K562 (cell line): ENCODE data around the gene ELMO1. TPM values are rescaled to one million over a fixed set of nuclear protein-coding genes. Genes with fewer than 3 reads are reported as not detected.

Source experiments
- ATAC-seq: fragments of 200-7000 bp; cut with Tn5 transposase; 3 replicates; pipeline ENCODE4 v1.9.1; 2020; ENCODE audit warnings: moderate library complexity
- BruUV-seq: library from RNA; stranded (reverse); fragments of 400-500 nt; replicated peaks from 2 replicates; lab custom pipeline; 2021; lab: Mats Ljungman, UMichigan
- CTCF ChIA-PET: fragments of 300-600 bp; formaldehyde crosslinking; extraction: SDS; loops from one replicate; lab custom pipeline; 2021; ENCODE audit warnings: low intra/inter-chr PET ratio; lab: Yijun Ruan, JAX
- POLR2A ChIA-PET: fragments of 300-600, 350-650 bp; sonication (Branson Sonifier 250); formaldehyde crosslinking; extraction: SDS; loops from one replicate; lab custom pipeline; 2021; ENCODE audit warnings: antibody characterized with exemption, inconsistent platforms; lab: Yijun Ruan, JAX
- DNase-seq, 4 experiments: peaks; one replicate each; pipeline versions ENCODE4 v3.0.0 to v3.0.0-alpha.2; 2011 to 2018; ENCODE audit warnings: low spot score in 3 of 4, mixed read lengths in 3 of 4; ENCODE audit errors: extremely low read depth in 1 of 4
- FAIRE-seq: peaks from 2 replicates; lab custom pipeline; 2011; peaks lifted over from hg19 to GRCh38; lab: Jason Lieb, UNC
- H2AFZ ChIP-seq: 2 replicates; pipeline ENCODE4 v1.6.0; 2011; ENCODE audit warnings: low read depth, low read length, control low read depth, inconsistent platforms
- H3K27ac ChIP-seq: fragments of 200-600 bp; 3 replicates; pipeline ENCODE4 v1.8.0; 2011; ENCODE audit warnings: low read depth, mild to moderate bottlenecking, control low read depth, inconsistent platforms, low read length, moderate library complexity, mixed read lengths; ENCODE audit errors: extremely low read depth
- H3K27me3 ChIP-seq, 2 experiments: fragments of 300-600 bp in 1 of 2; 2 replicates in 1 of 2; 3 replicates in 1 of 2; pipeline versions ENCODE4 v1.6.0 to v1.8.0; 2011; ENCODE audit warnings: inconsistent platforms in 2 of 2, low read length in 2 of 2, mild to moderate bottlenecking in 1 of 2, mixed read lengths in 1 of 2, moderate library complexity in 1 of 2; ENCODE audit not compliant: control insufficient read depth in 2 of 2, insufficient read depth in 2 of 2
- H3K36me3 ChIP-seq: fragments of 300-600 bp; 3 replicates; pipeline ENCODE4 v1.8.0; 2011; ENCODE audit warnings: mild to moderate bottlenecking, low read length, inconsistent platforms; ENCODE audit not compliant: control insufficient read depth, insufficient read depth
- H3K4me1 ChIP-seq, 2 experiments: fragments of 200-600 bp in 1 of 2; replicated peaks in 1 of 2; 2 replicates in 1 of 2; 3 replicates in 1 of 2; pipeline versions ENCODE4 v1.5.1 to v1.8.0; 2011; ENCODE audit warnings: inconsistent platforms in 2 of 2, low read length in 2 of 2, mild to moderate bottlenecking in 1 of 2, mixed read lengths in 1 of 2, moderate library complexity in 1 of 2; ENCODE audit not compliant: control insufficient read depth in 2 of 2, insufficient read depth in 2 of 2
- H3K4me2 ChIP-seq: 2 replicates; pipeline ENCODE4 v1.6.1; 2011; ENCODE audit warnings: low read length, control low read depth, inconsistent platforms, mixed read lengths; ENCODE audit not compliant: insufficient read depth
- H3K4me3 ChIP-seq: fragments of 200-600 bp; sonication (generic), shearing (Covaris generic); 2 replicates; pipeline ENCODE4 v1.5.1; 2016; ENCODE audit warnings: control low read depth, inconsistent platforms
- H3K79me2 ChIP-seq: fragments of 200-600 bp; 3 replicates; pipeline ENCODE4 v1.8.0; 2011; ENCODE audit warnings: low read length, inconsistent platforms; ENCODE audit not compliant: control insufficient read depth, insufficient read depth
- H3K9ac ChIP-seq, 2 experiments: 2 replicates each; pipeline versions ENCODE4 v1.6.0 to v1.6.1; 2011; ENCODE audit warnings: low read depth in 2 of 2, low read length in 2 of 2, control low read depth in 1 of 2, inconsistent platforms in 1 of 2, mild to moderate bottlenecking in 1 of 2, mixed read lengths in 1 of 2; ENCODE audit not compliant: insufficient read depth in 1 of 2
- H3K9me1 ChIP-seq: one replicate; pipeline ENCODE4 v1.6.0; 2011; ENCODE audit warnings: inconsistent platforms, mild to moderate bottlenecking, low read length, moderate library complexity; ENCODE audit not compliant: control insufficient read depth, insufficient read depth
- H3K9me3 ChIP-seq: replicated peaks from 2 replicates; pipeline ENCODE4 v1.5.1; 2011; ENCODE audit warnings: low read depth, low read length, inconsistent platforms; ENCODE audit not compliant: control insufficient read depth, insufficient read depth
- H4K20me1 ChIP-seq: replicated peaks from 2 replicates; pipeline ENCODE4 v1.6.1; 2011; ENCODE audit warnings: low read length, inconsistent platforms, mixed read lengths; ENCODE audit not compliant: control insufficient read depth, insufficient read depth
- KLF1 ChIP-seq: fragments of 450-650 bp; IDR thresholded peaks from 2 replicates; pipeline ENCODE4 v1.6.1; 2016; ENCODE audit warnings: missing genetic modification characterization, missing compliant biosample characterization
- NR4A1 ChIP-seq, 2 experiments: fragments of 250-450 bp in 1 of 2; fragments of 450-650 bp in 1 of 2; sonication (Bioruptor Pico) in 1 of 2; IDR thresholded peaks; 2 replicates each; pipeline versions ENCODE4 v1.4.0 to v1.6.1; 2016 to 2020; ENCODE audit warnings: mild to moderate bottlenecking in 2 of 2, missing compliant biosample characterization in 1 of 2, missing genetic modification characterization in 1 of 2, moderate library complexity in 1 of 2
- ZC3H8 ChIP-seq: fragments of 450-650 bp; IDR thresholded peaks from 2 replicates; pipeline ENCODE4 v1.6.1; 2017
- ZNF79 ChIP-seq: fragments of 250-450 bp; sonication (Bioruptor Pico); IDR thresholded peaks from 2 replicates; pipeline ENCODE4 v1.4.0; 2020; ENCODE audit warnings: low read depth, mild to moderate bottlenecking, moderate library complexity
- WGBS: fragments of 100-300 bp; shearing (Covaris generic); methylation state at CpG from one replicate; pipeline ENCODE4 v1.1.6; 2016; ENCODE audit warnings: low coverage, mixed read lengths; ENCODE audit not compliant: insufficient coverage; ENCODE audit errors: missing lambda C conversion rate; 5-methylcytosine and 5-hydroxymethylcytosine counted together
- in situ Hi-C: fragments of 300-500 bp; cut with MboI; formaldehyde crosslinking; loops from 4 replicates; pipeline ENCODE4 v1.15.0; 2018; ENCODE audit warnings: inconsistent platforms, mixed read lengths
- intact Hi-C: fragments of 100-400 bp; cut with micrococcal nuclease; formaldehyde crosslinking; loops from 2 replicates; pipeline ENCODE4 v1.14.2; 2022
- polyA plus RNA-seq, 8 experiments: library from polyadenylated mRNA; depleted of rRNA in 4 of 8; stranded (reverse) in 5 of 8; unstranded in 3 of 8; fragments of >200 nt; fragmentation: Nextera tagmentation in 2 of 8; fragmentation: Illumina TruSeq in 1 of 8; extraction: Ambion mirVana in 2 of 8; extraction: Trizol in 1 of 8; gene quantifications; 2 replicates each; pipeline versions ENCODE4 v1.2.1 to v1.2.3, GENCODE V29; 2011 to 2014; ENCODE audit warnings: inconsistent platforms in 1 of 8, missing spikeins in 1 of 8
- total RNA-seq, 7 experiments: library from RNA; depleted of rRNA in 6 of 7; stranded (reverse); fragments of >200 nt in 6 of 7; fragmentation: Illumina TruSeq in 2 of 7; extraction: Trizol in 2 of 7; gene quantifications; 2 replicates each; pipeline versions ENCODE4 v1.2.1 to v1.2.3, GENCODE V29; 2011 to 2021; ENCODE audit warnings: low replicate concordance in 1 of 7
- TF ChIP-seq, protein P1 (sequence below): fragments of 250-450 bp; sonication (Bioruptor Pico); IDR thresholded peaks from 2 replicates; pipeline ENCODE4 v1.5.0; 2022; ENCODE audit warnings: mild to moderate bottlenecking

Gene ELMO1
- total and polyA plus RNA-seq, 9 of the 15 experiments (the other 6 are each of a cell fraction or from before 2014, with no cell fraction given) = 0.36 to 7.2 (median 3.6) TPM

GRCh38 chr7:37353949-37354655, 94.6 kb downstream of the ELMO1 start:
- Histone ChIP-seq H3K27me3 (no peaks in the 10 kb centered on the region), H3K79me2 (no peaks in the 10 kb centered on the region), H3K36me3 (no peaks in the 10 kb centered on the region), H3K4me2 (peak overlapping the region; percentile 33), H3K9me1 (no peaks in the 10 kb centered on the region), H3K4me1 (peaks cover 0 to 44% of the 10 kb centered on the region in 2 experiments; a peak in 4 of 5 replicates), H2AFZ (peak overlapping the region; percentile 73), H3K9me3 (0 out of 2 replicates have a peak, but pooled peaks cover 1% of the 10 kb centered on the region), H3K4me3 (no peak overlapping the region), H4K20me1 (no peaks in the 10 kb centered on the region), H3K9ac (peak overlapping the region; percentile 28 to 49; a peak in 3 of 4 replicates), H3K27ac (peak overlapping the region; percentile 75)
- ATAC-seq = no peak
- no peak for FAIRE-seq
- no peak for TF ChIP-seq ZC3H8
- TF ChIP-seq, protein P1, sequence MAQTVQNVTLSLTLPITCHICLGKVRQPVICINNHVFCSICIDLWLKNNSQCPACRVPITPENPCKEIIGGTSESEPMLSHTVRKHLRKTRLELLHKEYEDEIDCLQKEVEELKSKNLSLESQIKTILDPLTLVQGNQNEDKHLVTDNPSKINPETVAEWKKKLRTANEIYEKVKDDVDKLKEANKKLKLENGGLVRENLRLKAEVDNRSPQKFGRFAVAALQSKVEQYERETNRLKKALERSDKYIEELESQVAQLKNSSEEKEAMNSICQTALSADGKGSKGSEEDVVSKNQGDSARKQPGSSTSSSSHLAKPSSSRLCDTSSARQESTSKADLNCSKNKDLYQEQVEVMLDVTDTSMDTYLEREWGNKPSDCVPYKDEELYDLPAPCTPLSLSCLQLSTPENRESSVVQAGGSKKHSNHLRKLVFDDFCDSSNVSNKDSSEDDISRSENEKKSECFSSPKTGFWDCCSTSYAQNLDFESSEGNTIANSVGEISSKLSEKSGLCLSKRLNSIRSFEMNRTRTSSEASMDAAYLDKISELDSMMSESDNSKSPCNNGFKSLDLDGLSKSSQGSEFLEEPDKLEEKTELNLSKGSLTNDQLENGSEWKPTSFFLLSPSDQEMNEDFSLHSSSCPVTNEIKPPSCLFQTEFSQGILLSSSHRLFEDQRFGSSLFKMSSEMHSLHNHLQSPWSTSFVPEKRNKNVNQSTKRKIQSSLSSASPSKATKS (CRISPR knock-in tag) = no peak
- TF ChIP-seq ZNF79 (CRISPR knock-in tag) = 0 out of 2 replicates have a peak, but pooled peaks have one; percentile 2
- TF ChIP-seq NR4A1 (CRISPR knock-in tag; IDR thresholded peaks at IDR 0.05) = no peak
- 0 out of 2 replicates have a peak, but pooled peaks have one; percentile 14 for TF ChIP-seq NR4A1 (tag; IDR thresholded peaks at IDR 0.05)
- no peak for TF ChIP-seq KLF1 (tag)
- ChIA-PET CTCF (no interaction called here), POLR2A (interaction anchor here (0.6 to 1.1 kb wide), 2 partner anchors 13 to 32 kb away, joined by 3 read pairs; no protein-coding TSS in a partner anchor)
- in situ Hi-C loops (no loop called here), intact Hi-C loops (loop anchor here (5.0 kb wide), 1 partner anchor 72 kb away; no protein-coding TSS in a partner anchor)
- WGBS = 18% methylated on average over 5 of the region's 5 CpGs
- no TSS peak for BruUV-seq
- DNase-seq = no peak
